Astrocyte of the spinal cord (primary cell): ENCODE results near the gene DOCK3.

Experiments
- DNase-seq: peaks from one replicate; pipeline ENCODE4 v3.0.0; 2011; ENCODE audit warnings: low read depth, low spot score
- H3K4me3 ChIP-seq: 2 replicates; pipeline ENCODE4 v1.5.1; 2011; ENCODE audit warnings: low read depth, mild to moderate bottlenecking, low read length, moderate library complexity
- in situ Hi-C: cut with HindIII; loops from 2 replicates; pipeline ENCODE4 v1.10.0; 2017; ENCODE audit warnings: low sequenced_read_pairs
- TF ChIP-seq, protein P1 (sequence below): IDR thresholded peaks from 2 replicates; pipeline ENCODE4 v1.5.1; 2012; ENCODE audit warnings: low read depth, mild to moderate bottlenecking, low read length, inconsistent platforms

The DOCK3 gene

DNA sequence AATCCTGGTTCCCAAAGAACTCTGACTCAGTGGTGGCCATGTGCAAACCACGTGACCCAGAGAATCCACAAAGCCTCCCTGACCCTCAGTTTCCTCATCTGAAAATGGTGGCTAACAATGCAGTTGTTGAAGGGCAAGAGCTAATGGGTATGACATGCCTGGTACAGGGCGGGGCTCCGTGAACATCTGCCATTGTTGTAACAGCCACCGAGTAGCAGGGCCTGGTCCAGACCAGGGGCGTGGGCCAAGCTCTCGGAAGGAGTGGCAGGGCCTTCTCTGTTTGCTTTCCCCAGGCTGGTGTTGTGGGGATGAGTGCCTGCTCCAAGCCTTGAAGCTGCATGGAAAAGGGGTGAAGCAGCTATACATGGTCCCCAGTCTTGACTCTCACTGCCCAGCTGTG is 44.3 kb upstream of the DOCK3 start:
- in situ Hi-C loops = no loop called here
- TF ChIP-seq, protein P1, sequence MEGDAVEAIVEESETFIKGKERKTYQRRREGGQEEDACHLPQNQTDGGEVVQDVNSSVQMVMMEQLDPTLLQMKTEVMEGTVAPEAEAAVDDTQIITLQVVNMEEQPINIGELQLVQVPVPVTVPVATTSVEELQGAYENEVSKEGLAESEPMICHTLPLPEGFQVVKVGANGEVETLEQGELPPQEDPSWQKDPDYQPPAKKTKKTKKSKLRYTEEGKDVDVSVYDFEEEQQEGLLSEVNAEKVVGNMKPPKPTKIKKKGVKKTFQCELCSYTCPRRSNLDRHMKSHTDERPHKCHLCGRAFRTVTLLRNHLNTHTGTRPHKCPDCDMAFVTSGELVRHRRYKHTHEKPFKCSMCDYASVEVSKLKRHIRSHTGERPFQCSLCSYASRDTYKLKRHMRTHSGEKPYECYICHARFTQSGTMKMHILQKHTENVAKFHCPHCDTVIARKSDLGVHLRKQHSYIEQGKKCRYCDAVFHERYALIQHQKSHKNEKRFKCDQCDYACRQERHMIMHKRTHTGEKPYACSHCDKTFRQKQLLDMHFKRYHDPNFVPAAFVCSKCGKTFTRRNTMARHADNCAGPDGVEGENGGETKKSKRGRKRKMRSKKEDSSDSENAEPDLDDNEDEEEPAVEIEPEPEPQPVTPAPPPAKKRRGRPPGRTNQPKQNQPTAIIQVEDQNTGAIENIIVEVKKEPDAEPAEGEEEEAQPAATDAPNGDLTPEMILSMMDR = no peak
- H3K4me3 ChIP-seq = no peak overlapping the region
- no peak for DNase-seq

DNA sequence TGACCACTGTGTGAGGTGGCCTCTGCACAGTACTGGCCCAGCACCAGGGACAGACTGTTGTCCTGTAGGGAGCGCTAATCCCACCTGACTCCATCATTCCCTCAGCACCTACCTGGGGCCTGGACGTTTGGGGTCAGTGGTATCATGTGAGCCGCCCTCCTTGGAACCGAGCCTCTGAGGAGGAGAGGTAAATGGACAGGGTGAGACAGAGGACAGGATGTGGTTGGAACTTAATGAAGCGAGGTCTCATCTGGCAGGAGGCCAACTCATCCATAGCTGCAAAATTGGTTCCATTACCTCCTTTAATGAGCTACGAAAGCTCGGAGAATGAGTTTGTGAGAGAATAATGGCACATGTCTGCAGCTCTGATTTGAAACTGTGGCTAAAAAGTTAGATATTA is 43.9 kb upstream of the DOCK3 start:
- peak; percentile 38 for DNase-seq
- in situ Hi-C loops = no loop called here
- TF ChIP-seq, protein P1 = no peak
- no peak overlapping the region for H3K4me3 ChIP-seq

DNA sequence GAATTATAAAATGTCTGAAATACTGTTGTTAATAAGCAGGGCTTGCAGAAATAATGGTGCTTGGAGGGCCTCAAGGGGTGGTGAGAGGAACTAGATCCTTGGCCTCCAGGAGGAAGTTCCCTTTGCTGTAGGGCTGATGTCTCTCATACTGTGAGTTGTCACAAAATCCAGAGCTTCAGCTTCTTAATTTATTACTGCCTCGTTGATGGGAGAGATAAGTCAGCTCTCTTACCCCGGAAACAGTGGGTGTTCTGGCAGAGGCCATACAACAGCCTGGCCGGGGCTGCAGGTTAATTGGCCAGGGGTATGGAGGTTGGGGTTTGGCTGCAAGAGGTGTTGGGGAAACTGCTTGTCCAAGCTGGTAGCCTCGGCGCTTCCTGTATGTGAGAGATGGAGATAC is 42.3 kb upstream of the DOCK3 start:
- H3K4me3 ChIP-seq = no peak overlapping the region
- in situ Hi-C loops = no loop called here
- TF ChIP-seq, protein P1 = no peak
- no peak for DNase-seq

DNA sequence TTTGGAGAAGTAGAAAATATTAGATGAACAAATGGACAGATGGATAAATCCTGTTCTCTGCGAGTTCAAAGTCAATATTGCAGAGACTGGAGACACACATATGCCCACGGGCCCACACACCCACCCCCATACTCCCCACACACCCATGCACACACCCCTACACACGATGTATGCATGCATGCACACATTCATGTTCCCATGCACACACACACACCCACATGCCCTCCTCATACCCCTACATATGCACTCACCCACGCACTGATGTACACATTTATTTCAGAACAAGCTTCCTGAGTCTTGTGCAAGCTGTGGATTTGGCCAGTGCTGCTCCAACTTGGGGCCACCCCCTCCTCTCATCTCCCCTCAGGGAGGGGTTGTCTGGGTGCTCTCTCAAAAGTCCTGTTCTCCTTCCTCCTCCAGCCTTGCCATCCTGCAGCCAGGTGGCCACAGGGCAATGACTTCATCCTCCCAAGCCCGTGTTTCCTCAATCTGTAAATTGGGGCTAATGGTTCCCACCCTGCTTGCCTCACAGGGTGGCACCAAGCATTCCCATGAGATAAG is 41.4 kb upstream of the DOCK3 start:
- H3K4me3 ChIP-seq = no peak overlapping the region
- TF ChIP-seq, protein P1 = no peak
- no peak for DNase-seq
- in situ Hi-C loops = no loop called here

DNA sequence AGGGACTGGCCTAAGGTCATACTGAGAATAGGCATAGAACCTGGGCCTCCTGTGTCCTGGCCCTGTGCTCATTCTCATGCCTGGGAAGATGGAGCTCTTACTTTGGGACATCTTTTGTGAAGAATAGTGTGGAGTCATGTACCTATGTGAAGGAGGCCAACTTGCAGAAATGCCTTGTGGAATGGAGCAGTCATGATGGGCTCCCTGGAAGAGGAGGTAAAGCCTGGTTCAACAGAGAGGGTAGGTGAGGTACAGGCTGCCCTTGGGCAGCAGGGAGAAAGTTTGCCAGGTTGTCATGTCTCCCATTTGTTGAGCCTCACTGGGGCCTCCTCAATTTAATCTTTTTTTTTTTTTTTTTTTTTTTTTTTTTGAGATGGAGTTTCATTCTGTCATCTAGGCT is 39.7 kb upstream of the DOCK3 start:
- no peak overlapping the region for H3K4me3 ChIP-seq
- in situ Hi-C loops = no loop called here
- no peak for DNase-seq
- TF ChIP-seq, protein P1 = no peak

DNA sequence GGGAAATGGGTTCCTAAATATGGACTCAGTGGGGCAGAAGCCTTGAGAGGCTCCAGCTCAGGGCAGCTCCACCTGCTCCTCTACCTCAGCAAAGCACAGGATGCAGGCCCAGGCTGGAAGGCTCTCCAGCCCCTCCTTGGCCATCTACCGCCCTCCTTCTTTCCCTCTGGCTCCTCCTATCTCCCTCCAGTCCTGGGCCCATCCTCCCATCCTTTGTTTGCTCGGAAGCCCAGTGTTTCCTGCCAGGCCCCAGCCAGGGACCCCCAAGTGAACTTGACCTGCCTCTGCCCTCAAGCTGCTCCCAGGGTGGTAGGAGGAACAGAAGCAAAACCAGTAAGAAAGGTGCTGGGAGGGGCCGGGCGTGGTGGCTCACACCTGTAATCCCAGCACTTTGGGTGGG is 37.7 kb upstream of the DOCK3 start:
- no peak for DNase-seq
- H3K4me3 ChIP-seq = no peak overlapping the region
- in situ Hi-C loops = no loop called here
- TF ChIP-seq, protein P1 = no peak

DNA sequence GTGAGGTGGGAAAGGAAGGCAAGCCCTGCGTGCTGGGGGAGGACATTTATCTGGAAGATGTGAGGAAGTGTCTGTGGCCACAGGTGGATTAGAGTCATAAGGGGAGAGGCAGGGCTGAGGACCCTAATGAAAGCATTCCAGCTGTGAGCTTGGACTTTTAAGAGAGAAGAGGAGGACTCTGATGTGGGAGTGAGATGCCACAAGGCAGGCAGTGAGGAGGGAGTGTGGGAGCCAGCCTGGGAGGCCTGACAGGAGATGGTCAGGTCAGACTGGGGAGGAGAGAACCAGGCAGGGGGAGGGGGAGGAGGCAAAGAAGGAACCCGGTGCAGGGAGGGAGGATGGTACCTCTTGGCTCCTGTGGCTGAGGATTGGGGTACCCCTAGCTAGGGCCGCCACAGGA is 36.8 kb upstream of the DOCK3 start:
- H3K4me3 ChIP-seq = no peak overlapping the region
- in situ Hi-C loops = no loop called here

More for the DNA sequence above, 36.8 kb upstream of the DOCK3 start:
- DNase-seq = no peak
- TF ChIP-seq, protein P1 = no peak
